Adipocyte (in vitro differentiated cells): ENCODE measurements around the gene STAG1.
"Not testable (repeated sequence)": the region's sequence is repeated elsewhere in the genome, so short reads cannot be mapped to it uniquely, and the experiment has no call there.

ENCODE experiments used
- DNase-seq: peaks from one replicate; pipeline ENCODE4 v3.0.0-alpha.2; 2015; ENCODE audit warnings: low read depth
- H3K27me3 ChIP-seq: replicated peaks from 2 replicates; pipeline ENCODE4 v1.7.0; 2013; ENCODE audit warnings: mild to moderate bottlenecking, low read length, moderate library complexity; ENCODE audit not compliant: control insufficient read depth, insufficient read depth
- H3K36me3 ChIP-seq: 2 replicates; pipeline ENCODE4 v1.7.0; 2013; ENCODE audit warnings: low read length, mild to moderate bottlenecking, moderate library complexity; ENCODE audit not compliant: control insufficient read depth, insufficient read depth, severe bottlenecking
- H3K4me1 ChIP-seq: 2 replicates; pipeline ENCODE4 v1.7.0; 2013; ENCODE audit warnings: mild to moderate bottlenecking, low read length, moderate library complexity; ENCODE audit not compliant: control insufficient read depth, insufficient read depth
- H3K4me3 ChIP-seq: 2 replicates; pipeline ENCODE4 v1.7.0; 2013; ENCODE audit warnings: mild to moderate bottlenecking, low read length, moderate library complexity
- H3K9ac ChIP-seq: 2 replicates; pipeline ENCODE4 v1.7.0; 2013; ENCODE audit warnings: mild to moderate bottlenecking, low read length, moderate library complexity
- H3K9me3 ChIP-seq: 2 replicates; pipeline ENCODE4 v1.7.0; 2013; ENCODE audit warnings: mild to moderate bottlenecking, low read length, moderate library complexity; ENCODE audit not compliant: control insufficient read depth

The STAG1 gene

DNA sequence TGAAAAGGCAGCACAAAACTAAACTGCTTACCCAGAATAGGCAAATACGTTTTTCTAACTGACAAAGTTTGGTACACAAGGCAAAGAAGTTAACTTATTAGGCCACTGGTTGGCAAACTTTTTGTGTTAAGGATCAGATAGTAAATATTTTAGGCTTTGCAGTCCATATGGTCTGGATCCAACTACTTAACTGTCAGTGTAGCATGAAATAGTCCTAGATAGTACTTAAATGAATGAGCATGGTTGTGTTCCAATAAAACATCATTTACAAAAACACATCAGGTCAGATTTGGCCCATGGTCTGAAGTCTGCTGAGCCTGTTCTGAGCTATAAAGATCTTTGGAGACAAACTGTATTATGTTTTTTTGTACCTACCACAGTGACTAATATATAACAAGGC is 365.1 kb downstream of the STAG1 start:
- H3K4me1 ChIP-seq = no peaks in the 10 kb centered on the region
- no peak overlapping the region for H3K4me3 ChIP-seq
- peak; percentile 11 for DNase-seq
- no peaks in the 10 kb centered on the region for H3K27me3 ChIP-seq
- no peaks in the 10 kb centered on the region for H3K9me3 ChIP-seq
- no peaks in the 10 kb centered on the region for H3K36me3 ChIP-seq
- no peak overlapping the region for H3K9ac ChIP-seq

DNA sequence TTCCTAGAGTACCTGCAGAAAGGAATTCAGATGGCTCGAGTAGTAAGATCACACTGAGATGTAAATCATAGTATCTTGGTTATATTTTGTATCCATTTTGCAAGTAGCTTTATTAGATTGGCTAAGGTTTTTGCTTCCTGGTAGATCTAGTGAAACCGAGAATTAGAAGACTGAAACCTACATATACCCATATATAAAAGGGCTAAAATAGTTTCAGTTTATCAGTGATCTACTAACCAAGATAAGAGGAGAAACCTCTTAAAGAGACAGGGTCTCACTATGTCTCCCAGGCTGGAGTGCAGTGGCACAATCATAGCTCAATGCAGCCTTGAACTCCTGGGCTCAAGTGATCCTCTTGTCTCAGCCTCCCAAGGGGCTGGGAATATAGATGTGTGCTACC is 366.7 kb downstream of the STAG1 start:
- H3K4me3 ChIP-seq = no peak overlapping the region
- H3K9ac ChIP-seq = no peak overlapping the region
- no peak for DNase-seq
- no peaks in the 10 kb centered on the region for H3K36me3 ChIP-seq
- H3K4me1 ChIP-seq = no peaks in the 10 kb centered on the region
- no peaks in the 10 kb centered on the region for H3K9me3 ChIP-seq
- no peaks in the 10 kb centered on the region for H3K27me3 ChIP-seq

DNA sequence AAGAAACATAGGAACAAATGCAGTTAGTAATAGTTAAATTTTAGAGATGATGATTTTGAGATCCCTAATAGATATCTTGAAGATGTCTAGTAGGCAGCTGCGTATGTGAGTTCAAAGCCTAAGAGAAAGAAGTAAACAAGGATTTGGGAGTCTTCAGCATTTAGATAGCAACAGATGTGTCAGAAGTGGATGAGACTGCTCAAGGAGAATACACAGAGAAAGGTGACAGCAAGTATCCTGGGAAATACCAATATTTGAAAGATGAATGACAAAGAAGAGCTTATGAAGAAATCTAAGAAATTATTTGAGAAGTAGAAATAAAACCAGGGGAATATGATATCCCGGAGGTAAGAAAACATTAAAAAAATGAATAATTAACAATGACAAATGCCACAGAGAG is 371.1 kb downstream of the STAG1 start:
- no peak overlapping the region for H3K9ac ChIP-seq
- no peaks in the 10 kb centered on the region for H3K9me3 ChIP-seq
- no peaks in the 10 kb centered on the region for H3K36me3 ChIP-seq
- no peak for DNase-seq
- no peak overlapping the region for H3K4me3 ChIP-seq
- no peaks in the 10 kb centered on the region for H3K27me3 ChIP-seq
- H3K4me1 ChIP-seq = no peaks in the 10 kb centered on the region

DNA sequence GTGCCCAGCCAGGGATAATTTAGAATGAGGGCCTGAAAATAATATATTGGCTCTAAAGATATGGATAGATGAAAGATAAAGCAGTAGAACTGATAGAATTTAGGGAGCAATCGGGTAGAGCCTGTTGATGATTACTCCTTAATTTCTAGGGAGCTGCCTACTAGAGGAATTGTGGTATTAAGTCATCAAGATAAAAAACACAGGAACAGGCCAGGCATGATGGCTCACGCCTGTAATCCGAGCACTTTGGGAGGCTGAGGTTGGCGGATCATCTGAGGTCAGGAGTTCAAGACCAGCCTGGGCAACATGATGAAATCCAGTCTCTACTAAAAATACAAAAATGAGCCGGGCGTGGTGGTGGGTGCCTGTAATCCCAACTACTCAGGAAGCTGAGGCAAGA is 371.6 kb downstream of the STAG1 start:
- Histone ChIP-seq H3K4me3 (no peak overlapping the region), H3K9ac (no peak overlapping the region), H3K4me1 (no peaks in the 10 kb centered on the region), H3K36me3 (peaks cover under 1% of the 10 kb centered on the region), H3K9me3 (no peaks in the 10 kb centered on the region), H3K27me3 (no peaks in the 10 kb centered on the region)
- no peak for DNase-seq

DNA sequence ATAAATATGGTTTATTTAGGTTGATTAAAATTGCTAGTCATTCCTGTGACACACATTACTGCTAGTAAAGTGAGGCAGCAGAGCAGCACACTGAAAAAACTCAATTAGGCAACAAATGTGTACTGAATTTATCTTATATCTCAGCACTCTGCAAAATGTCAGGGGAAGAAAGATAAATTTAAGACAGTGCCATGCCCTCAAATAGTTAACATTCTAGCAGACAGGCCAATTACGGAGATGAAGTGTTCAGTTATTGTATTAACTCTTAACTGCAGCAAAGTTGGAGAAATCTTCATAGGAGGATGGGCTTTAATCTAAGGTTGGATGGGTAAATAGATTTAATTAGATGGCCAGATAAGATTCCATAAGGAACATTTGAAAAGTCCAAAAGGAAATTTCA is 374.2 kb downstream of the STAG1 start:
- peaks cover 6% of the 10 kb centered on the region for H3K36me3 ChIP-seq
- no peak overlapping the region for H3K9ac ChIP-seq
- H3K9me3 ChIP-seq = no peaks in the 10 kb centered on the region
- H3K4me1 ChIP-seq = no peaks in the 10 kb centered on the region
- no peaks in the 10 kb centered on the region for H3K27me3 ChIP-seq
- no peak overlapping the region for H3K4me3 ChIP-seq
- DNase-seq = no peak

DNA sequence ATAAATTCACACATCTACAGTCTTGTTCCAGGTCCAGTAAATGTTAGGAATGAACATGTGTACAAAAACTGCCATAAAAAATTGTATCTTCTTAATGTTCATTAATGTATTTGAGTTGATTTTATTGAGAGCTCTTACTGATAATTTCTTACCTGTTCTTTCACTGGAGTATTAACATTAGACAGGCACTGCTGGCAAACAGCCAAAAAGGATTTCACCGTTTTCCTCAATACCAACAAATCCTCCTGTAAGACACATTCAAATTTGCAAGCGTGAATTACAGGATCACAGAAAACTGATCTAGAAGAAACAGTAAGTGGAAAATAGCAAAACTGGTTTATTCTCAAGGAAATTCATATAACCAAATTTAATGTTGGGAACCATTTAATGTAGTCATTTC is 374.7 kb downstream of the STAG1 start:
- Histone ChIP-seq H3K4me3 (no peak overlapping the region), H3K4me1 (no peaks in the 10 kb centered on the region), H3K9ac (no peak overlapping the region), H3K27me3 (no peaks in the 10 kb centered on the region), H3K36me3 (peaks cover 6% of the 10 kb centered on the region), H3K9me3 (no peaks in the 10 kb centered on the region)
- DNase-seq = no peak

DNA sequence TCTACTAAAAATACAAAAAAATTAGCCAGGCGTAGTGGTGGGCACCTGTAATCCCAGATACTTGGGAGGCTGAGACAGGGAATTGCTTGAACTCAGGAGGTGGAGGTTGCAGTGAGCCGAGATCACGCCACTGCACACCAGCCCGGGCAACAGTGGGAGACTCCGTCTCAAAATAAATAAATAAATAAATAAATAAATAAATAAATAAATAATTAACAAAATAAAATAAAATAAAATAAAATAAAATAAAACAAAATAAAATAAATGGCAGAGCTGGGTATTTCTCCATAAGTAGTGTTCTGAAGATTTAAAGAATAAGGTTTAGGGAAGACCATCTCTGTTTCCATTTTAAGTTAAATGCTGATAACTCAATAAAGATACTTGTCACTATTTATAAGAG is 376.4 kb downstream of the STAG1 start:
- not testable (repeated sequence) for H3K4me1 ChIP-seq, H3K36me3 ChIP-seq, H3K4me3 ChIP-seq, H3K27me3 ChIP-seq, H3K9ac ChIP-seq, H3K9me3 ChIP-seq, DNase-seq

DNA sequence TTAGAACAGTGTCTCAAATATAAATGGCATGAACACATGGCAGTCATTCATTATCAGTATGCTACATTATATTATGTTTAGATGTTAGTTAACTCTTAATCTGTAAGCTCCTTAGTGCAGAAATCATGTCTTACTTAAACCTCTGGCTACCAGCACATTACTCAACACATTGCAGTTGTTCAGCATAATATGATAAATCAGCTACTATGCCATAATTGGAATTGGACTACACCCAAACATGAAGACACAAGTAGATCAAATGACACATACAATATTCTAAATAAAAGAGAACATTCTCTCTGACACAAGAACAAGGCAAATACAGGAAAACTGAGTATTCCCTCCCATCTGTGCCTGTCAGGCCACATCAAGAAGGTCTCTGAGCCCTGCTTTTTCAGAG is 385.9 kb downstream of the STAG1 start:
- Histone ChIP-seq H3K36me3 (peaks cover 9% of the 10 kb centered on the region), H3K9me3 (no peaks in the 10 kb centered on the region), H3K27me3 (no peaks in the 10 kb centered on the region), H3K9ac (no peak overlapping the region), H3K4me1 (peaks cover 11% of the 10 kb centered on the region), H3K4me3 (no peak overlapping the region)
- peak; percentile 72 for DNase-seq

DNA sequence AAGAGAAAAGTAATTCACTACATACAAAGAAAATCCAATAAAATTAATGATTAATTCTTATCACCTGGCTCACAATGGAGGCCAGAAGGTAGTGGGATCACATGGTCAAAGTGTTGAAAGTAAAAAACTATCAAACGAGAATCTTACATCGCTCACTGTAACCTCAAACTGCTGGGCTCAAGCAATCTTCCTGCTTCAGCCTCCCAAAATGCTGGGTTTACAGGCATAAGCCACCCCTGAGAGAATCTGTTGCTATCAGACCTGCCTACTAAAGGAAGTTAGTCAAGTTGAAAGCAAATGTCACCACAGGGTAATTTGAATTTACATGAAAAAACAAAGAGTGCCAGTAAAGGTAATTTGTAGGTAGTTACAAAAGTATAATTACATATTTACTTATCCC is 398.7 kb downstream of the STAG1 start:
- Histone ChIP-seq H3K4me1 (peaks cover 18% of the 10 kb centered on the region), H3K36me3 (peaks cover 14% of the 10 kb centered on the region), H3K27me3 (no peaks in the 10 kb centered on the region), H3K9me3 (peaks cover 5% of the 10 kb centered on the region), H3K4me3 (no peak overlapping the region), H3K9ac (no peak overlapping the region)
- DNase-seq = no peak

DNA sequence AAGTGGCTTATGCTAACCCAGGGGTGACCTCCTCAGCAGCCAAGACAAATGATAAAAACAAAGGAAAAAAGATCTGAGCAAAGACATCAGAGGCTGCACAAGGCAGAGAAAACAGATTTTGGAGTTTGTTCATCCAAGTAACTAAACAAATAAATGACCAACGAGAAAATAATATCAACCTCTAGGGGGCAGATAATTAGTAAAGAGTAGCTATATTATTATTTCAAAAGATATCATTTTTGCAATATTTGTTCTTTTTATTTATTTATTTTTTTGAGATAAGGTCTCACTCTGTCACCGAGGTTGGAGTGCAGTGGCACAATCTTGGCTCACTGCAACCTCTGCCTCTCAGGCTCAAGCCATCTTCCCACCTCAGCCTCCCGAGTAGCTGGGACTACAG is 400.3 kb downstream of the STAG1 start:
- Histone ChIP-seq H3K36me3 (peaks cover 14% of the 10 kb centered on the region), H3K27me3 (no peaks in the 10 kb centered on the region), H3K4me3 (no peak overlapping the region), H3K9ac (no peak overlapping the region), H3K4me1 (peaks cover 18% of the 10 kb centered on the region), H3K9me3 (peaks cover 5% of the 10 kb centered on the region)
- no peak for DNase-seq

DNA sequence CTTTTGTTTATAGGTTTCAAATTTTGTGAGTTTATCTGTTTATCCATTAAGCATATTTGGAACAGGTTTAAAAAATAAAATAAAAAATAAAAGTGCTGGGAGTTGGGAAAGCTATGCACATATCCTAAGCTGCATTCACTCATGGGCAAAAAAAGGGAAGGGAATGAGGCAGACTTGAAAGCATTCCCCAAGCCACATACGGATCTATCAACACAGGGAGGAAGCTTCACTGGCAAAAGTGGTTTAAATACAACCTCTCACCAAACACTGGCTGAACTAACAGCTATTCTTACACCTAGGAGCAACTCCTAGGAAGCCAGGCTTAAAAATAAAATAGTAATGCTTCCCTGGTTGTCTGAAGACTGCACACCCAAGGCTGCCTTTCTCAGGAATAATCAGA is 400.8 kb downstream of the STAG1 start:
- peaks cover 5% of the 10 kb centered on the region for H3K9me3 ChIP-seq
- no peak overlapping the region for H3K9ac ChIP-seq
- DNase-seq = no peak
- H3K27me3 ChIP-seq = no peaks in the 10 kb centered on the region
- H3K4me3 ChIP-seq = no peak overlapping the region
- H3K4me1 ChIP-seq = peaks cover 18% of the 10 kb centered on the region
- peaks cover 14% of the 10 kb centered on the region for H3K36me3 ChIP-seq

DNA sequence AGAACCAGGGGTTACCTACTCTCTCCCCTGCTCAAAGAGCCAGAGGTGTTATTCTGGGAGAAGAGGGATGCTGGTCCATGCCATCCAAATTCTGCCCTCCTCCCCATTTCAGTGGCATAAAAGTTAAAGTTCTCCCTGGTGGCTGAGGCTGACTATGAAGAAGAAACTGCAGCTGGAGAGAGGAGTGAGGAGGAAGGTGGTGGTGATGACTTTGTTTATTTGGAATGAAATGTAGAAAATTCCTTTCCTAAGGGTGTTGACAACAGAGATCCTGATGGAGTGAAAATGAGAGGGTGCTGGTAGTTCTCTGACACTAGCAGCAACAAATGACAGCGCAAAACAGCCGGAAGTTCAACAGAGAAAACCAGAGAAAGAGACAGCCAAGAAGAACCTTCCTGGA is 401.6 kb downstream of the STAG1 start:
- H3K9ac ChIP-seq = peak overlapping the region; percentile 51

More for the DNA sequence above, 401.6 kb downstream of the STAG1 start:
- Histone ChIP-seq H3K36me3 (peaks cover 18% of the 10 kb centered on the region), H3K27me3 (no peaks in the 10 kb centered on the region), H3K4me1 (peaks cover 18% of the 10 kb centered on the region), H3K9me3 (peaks cover 2% of the 10 kb centered on the region), H3K4me3 (peak overlapping the region; percentile 61)
- peak; percentile 30 for DNase-seq
